PC-9 (cell line): ENCODE measurements around the gene PARN. TPM values are rescaled to one million over a fixed set of nuclear protein-coding genes. Genes with fewer than 3 reads are reported as not detected.
"Not testable (repeated sequence)": the region's sequence is repeated elsewhere in the genome, so short reads cannot be mapped to it uniquely, and the experiment has no call there.

Experiments used
- BruUV-seq: library from RNA; stranded (reverse); fragments of 400-500 nt; replicated peaks from 2 replicates; lab custom pipeline; 2021; lab: Mats Ljungman, UMichigan
- CTCF ChIA-PET: fragments of 300-600 bp; sonication (Branson Sonifier 250); formaldehyde crosslinking; loops from one replicate; lab custom pipeline; 2022; ENCODE audit warnings: antibody characterized with exemption; lab: Charles Lee
- POLR2A ChIA-PET: fragments of 300-600 bp; sonication (Branson Sonifier 250); formaldehyde crosslinking; loops from one replicate; lab custom pipeline; 2022; ENCODE audit warnings: antibody characterized with exemption; ENCODE audit not compliant: unreplicated experiment; lab: Charles Lee
- DNase-seq, 2 experiments: peaks; one replicate each; pipeline versions ENCODE4 v3.0.0 to v3.0.0-alpha.2; 2015 to 2022; ENCODE audit warnings: mixed read lengths in 1 of 2
- H2AFZ ChIP-seq: fragments of 200-600 bp; sonication (generic); 2 replicates; pipeline ENCODE4 v1.8.1; 2017; ENCODE audit warnings: antibody characterized with exemption
- H3F3A ChIP-seq: fragments of 200-600 bp; sonication (generic); 2 replicates; pipeline ENCODE4 v1.8.1; 2017; ENCODE audit warnings: antibody characterized with exemption, mild to moderate bottlenecking, low read depth; ENCODE audit not compliant: insufficient read depth
- H3K27ac ChIP-seq: fragments of 200-600 bp; sonication (generic); 2 replicates; pipeline ENCODE4 v1.6.1; 2016; ENCODE audit warnings: mixed run types
- H3K27me3 ChIP-seq: fragments of 200-600 bp; sonication (generic); 2 replicates; pipeline ENCODE4 v1.6.1; 2016; ENCODE audit warnings: low read depth, mixed run types; ENCODE audit not compliant: insufficient read depth
- H3K36me3 ChIP-seq: fragments of 200-600 bp; sonication (generic); 2 replicates; pipeline ENCODE4 v1.6.1; 2016; ENCODE audit warnings: low read depth, mixed run types
- H3K4me1 ChIP-seq: fragments of 200-600 bp; sonication (generic); replicated peaks from 2 replicates; pipeline ENCODE4 v1.6.1; 2016; ENCODE audit warnings: mixed run types; ENCODE audit not compliant: insufficient read depth
- H3K4me2 ChIP-seq: fragments of 200-600 bp; sonication (generic); 2 replicates; pipeline ENCODE4 v1.6.1; 2017; ENCODE audit warnings: mixed run types
- H3K4me3 ChIP-seq: fragments of 200-600 bp; sonication (generic); 2 replicates; pipeline ENCODE4 v1.6.1; 2016; ENCODE audit warnings: mixed run types
- H3K79me2 ChIP-seq: fragments of 200-600 bp; sonication (generic); 2 replicates; pipeline ENCODE4 v1.6.1; 2017; ENCODE audit warnings: low read depth, mixed run types
- H3K9me2 ChIP-seq: fragments of 200-600 bp; sonication (generic); 2 replicates; pipeline ENCODE4 v1.8.1; 2017; ENCODE audit warnings: mild to moderate bottlenecking; ENCODE audit not compliant: insufficient read depth
- H3K9me3 ChIP-seq: fragments of 200-600 bp; sonication (generic); 2 replicates; pipeline ENCODE4 v1.8.1; 2016; ENCODE audit warnings: low read depth; ENCODE audit not compliant: insufficient read depth
- H4K20me1 ChIP-seq: fragments of 200-600 bp; sonication (generic); 2 replicates; pipeline ENCODE4 v1.8.1; 2017; ENCODE audit not compliant: insufficient read depth
- CTCF ChIP-seq: fragments of 200-600 bp; sonication (generic); conservative IDR thresholded peaks from 2 replicates; pipeline ENCODE4 v1.6.1; 2017; ENCODE audit warnings: mixed run types, antibody characterized with exemption, mild to moderate bottlenecking, moderate library complexity
- EZH2 ChIP-seq: fragments of 200-600 bp; sonication (generic); IDR thresholded peaks from 2 replicates; pipeline ENCODE4 v1.8.0; 2017; ENCODE audit warnings: antibody characterized with exemption, low read depth
- intact Hi-C: fragments of 100-400 bp; cut with micrococcal nuclease; formaldehyde crosslinking; loops from one replicate; pipeline ENCODE4 v1.10.0; 2022; ENCODE audit not compliant: unreplicated experiment
- total RNA-seq: library from RNA; stranded (reverse); gene quantifications from 2 replicates; pipeline ENCODE4 v1.2.3, GENCODE V29; 2021

The PARN gene
- total RNA-seq, 1 experiment from 2014 or later = 53.0 TPM

GRCh38 chr16:14545346-14545884 lies 84.6 kb downstream of the PARN start:
- H3K27ac ChIP-seq = no peak overlapping the region
- H3K4me3 ChIP-seq = no peak overlapping the region
- H3F3A ChIP-seq = peaks cover 4% of the 10 kb centered on the region
- no peaks in the 10 kb centered on the region for H3K4me1 ChIP-seq
- DNase-seq = no peak
- no peaks in the 10 kb centered on the region; the same call in 1 of the 2 replicates for H3K9me3 ChIP-seq
- H3K79me2 ChIP-seq = no peaks in the 10 kb centered on the region; the same call in 1 of the 2 replicates
- BruUV-seq = no TSS peak
- no peak for TF ChIP-seq CTCF
- no peak for TF ChIP-seq EZH2
- peaks cover 19% of the 10 kb centered on the region for H3K36me3 ChIP-seq
- no peak overlapping the region for H2AFZ ChIP-seq
- H3K4me2 ChIP-seq = no peak overlapping the region
- intact Hi-C loops = no loop called here
- H4K20me1 ChIP-seq = no peaks in the 10 kb centered on the region
- POLR2A ChIA-PET = no interaction called here
- CTCF ChIA-PET = interaction anchor here (0.6 kb wide), 1 partner anchor 182 kb away, joined by 6 read pairs; no protein-coding TSS in a partner anchor
- H3K9me2 ChIP-seq = no peaks in the 10 kb centered on the region
- H3K27me3 ChIP-seq = no peaks in the 10 kb centered on the region

GRCh38 chr16:14544846-14545245 lies 85.2 kb downstream of the PARN start:
- H3K9me3 ChIP-seq, H3K4me3 ChIP-seq, H2AFZ ChIP-seq, H4K20me1 ChIP-seq, BruUV-seq, H3K27ac ChIP-seq, DNase-seq, H3K27me3 ChIP-seq, H3F3A ChIP-seq, H3K79me2 ChIP-seq, intact Hi-C loops, H3K4me1 ChIP-seq, H3K4me2 ChIP-seq, H3K9me2 ChIP-seq, POLR2A ChIA-PET: not testable (repeated sequence)
- CTCF ChIA-PET = interaction anchor here (0.6 kb wide), 1 partner anchor 181 kb away, joined by 6 read pairs; no protein-coding TSS in a partner anchor
- peaks cover 19% of the 10 kb centered on the region for H3K36me3 ChIP-seq

- H3K27me3 ChIP-seq = no peaks in the 10 kb centered on the region
- no peak for TF ChIP-seq EZH2
- TF ChIP-seq CTCF = no peak
- intact Hi-C loops = no loop called here
- no peak for DNase-seq
- ChIA-PET POLR2A (no interaction called here), CTCF (no interaction called here)
- no peak overlapping the region for H3K4me3 ChIP-seq
- no peaks in the 10 kb centered on the region; the same call in 1 of the 2 replicates for H3K9me3 ChIP-seq
- no peak overlapping the region for H2AFZ ChIP-seq
- no TSS peak for BruUV-seq
- no peaks in the 10 kb centered on the region for H3K9me2 ChIP-seq
- H3K27ac ChIP-seq = no peak overlapping the region
- H4K20me1 ChIP-seq = no peaks in the 10 kb centered on the region
- H3K4me1 ChIP-seq = no peaks in the 10 kb centered on the region
- H3K36me3 ChIP-seq = peaks cover 23% of the 10 kb centered on the region
- no peak overlapping the region for H3K4me2 ChIP-seq
- H3K79me2 ChIP-seq = no peaks in the 10 kb centered on the region; the same call in 1 of the 2 replicates
- no peaks in the 10 kb centered on the region for H3F3A ChIP-seq
Measured at GRCh38 chr16:14539631-14540030, 90.4 kb downstream of the PARN start.
